HEK293 (cell line): ENCODE data around the gene MS4A10.

Experiments used
- TCF7L2 ChIP-seq: IDR thresholded peaks from 2 replicates; pipeline ENCODE4 v1.6.1; 2011; ENCODE audit warnings: low read depth, mild to moderate bottlenecking, inconsistent platforms, low read length, moderate library complexity, borderline replicate concordance
- YY1 ChIP-seq: fragments of 450-650 bp; formaldehyde crosslinking; IDR thresholded peaks from 2 replicates; pipeline ENCODE4 v1.5.1; 2018; ENCODE audit warnings: missing biosample characterization, missing genetic modification characterization
- ZBTB17 ChIP-seq: fragments of 450-650 bp; formaldehyde crosslinking; IDR thresholded peaks from 2 replicates; pipeline ENCODE4 v1.5.1; 2016; ENCODE audit warnings: missing biosample characterization, missing genetic modification characterization
- ZNF2 ChIP-seq: fragments of 450-650 bp; formaldehyde crosslinking; IDR thresholded peaks from 2 replicates; pipeline ENCODE4 v1.5.1; 2016; ENCODE audit warnings: missing biosample characterization, missing genetic modification characterization
- ZNF354C ChIP-seq: fragments of 450-650 bp; formaldehyde crosslinking; IDR thresholded peaks from 2 replicates; pipeline ENCODE4 v1.5.1; 2016; ENCODE audit warnings: missing biosample characterization, missing genetic modification characterization, low read depth, borderline replicate concordance
- ZNF416 ChIP-seq: fragments of 450-650 bp; formaldehyde crosslinking; IDR thresholded peaks from 2 replicates; pipeline ENCODE4 v1.5.1; 2016; ENCODE audit warnings: missing biosample characterization, missing genetic modification characterization
- ZNF830 ChIP-seq: fragments of 450-650 bp; IDR thresholded peaks from 2 replicates; pipeline ENCODE4 v1.5.0; 2018; ENCODE audit warnings: missing biosample characterization, missing genetic modification characterization, low read depth, mild to moderate bottlenecking, moderate library complexity
- TF ChIP-seq, protein P1 (sequence below): fragments of 450-650 bp; formaldehyde crosslinking; IDR thresholded peaks from 2 replicates; pipeline ENCODE4 v1.5.1; 2016; ENCODE audit warnings: missing biosample characterization, missing genetic modification characterization
- TF ChIP-seq, protein P2 (sequence below): fragments of 450-650 bp; formaldehyde crosslinking; IDR thresholded peaks from 2 replicates; pipeline ENCODE4 v1.5.1; 2016; ENCODE audit warnings: missing biosample characterization, missing genetic modification characterization, low read depth
- TF ChIP-seq, protein P3 (sequence below): fragments of 450-650 bp; formaldehyde crosslinking; IDR thresholded peaks from 2 replicates; pipeline ENCODE4 v1.5.1; 2016; ENCODE audit warnings: missing biosample characterization, missing genetic modification characterization
- TF ChIP-seq, protein P4 (sequence below): sonication (generic); formaldehyde crosslinking; IDR thresholded peaks from 2 replicates; pipeline ENCODE4 v1.8.1; 2022; ENCODE audit warnings: mild to moderate bottlenecking, moderate library complexity, missing genetic modification reagents
- TF ChIP-seq, protein P5 (sequence below): fragments of 450-650 bp; formaldehyde crosslinking; IDR thresholded peaks from 2 replicates; pipeline ENCODE4 v1.5.1; 2016; ENCODE audit warnings: missing biosample characterization, missing genetic modification characterization, borderline replicate concordance

DNA sequence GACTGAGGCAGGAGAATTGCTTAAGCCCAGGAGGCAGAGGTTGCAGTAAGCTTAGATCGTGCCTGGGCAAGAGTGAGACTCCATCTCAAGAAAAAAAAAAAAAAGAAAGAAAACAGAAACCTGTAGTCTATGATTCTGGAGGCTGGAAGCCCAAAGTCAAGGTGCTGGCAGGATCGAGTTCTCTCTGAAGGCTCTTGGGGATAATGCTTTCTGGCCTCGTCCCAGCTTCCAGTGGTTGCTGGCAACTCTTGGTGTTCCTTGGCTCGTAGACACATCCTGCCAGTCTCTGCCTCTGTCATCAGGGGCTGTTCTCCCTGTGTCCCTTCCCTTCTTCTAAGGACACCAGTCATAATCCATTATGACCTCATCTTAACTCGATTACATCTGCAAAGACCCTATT lies 40.0 kb downstream of the MS4A10 start:
- TF ChIP-seq, protein P1, sequence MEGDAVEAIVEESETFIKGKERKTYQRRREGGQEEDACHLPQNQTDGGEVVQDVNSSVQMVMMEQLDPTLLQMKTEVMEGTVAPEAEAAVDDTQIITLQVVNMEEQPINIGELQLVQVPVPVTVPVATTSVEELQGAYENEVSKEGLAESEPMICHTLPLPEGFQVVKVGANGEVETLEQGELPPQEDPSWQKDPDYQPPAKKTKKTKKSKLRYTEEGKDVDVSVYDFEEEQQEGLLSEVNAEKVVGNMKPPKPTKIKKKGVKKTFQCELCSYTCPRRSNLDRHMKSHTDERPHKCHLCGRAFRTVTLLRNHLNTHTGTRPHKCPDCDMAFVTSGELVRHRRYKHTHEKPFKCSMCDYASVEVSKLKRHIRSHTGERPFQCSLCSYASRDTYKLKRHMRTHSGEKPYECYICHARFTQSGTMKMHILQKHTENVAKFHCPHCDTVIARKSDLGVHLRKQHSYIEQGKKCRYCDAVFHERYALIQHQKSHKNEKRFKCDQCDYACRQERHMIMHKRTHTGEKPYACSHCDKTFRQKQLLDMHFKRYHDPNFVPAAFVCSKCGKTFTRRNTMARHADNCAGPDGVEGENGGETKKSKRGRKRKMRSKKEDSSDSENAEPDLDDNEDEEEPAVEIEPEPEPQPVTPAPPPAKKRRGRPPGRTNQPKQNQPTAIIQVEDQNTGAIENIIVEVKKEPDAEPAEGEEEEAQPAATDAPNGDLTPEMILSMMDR (tag by site-specific recombination) = no peak
- TF ChIP-seq TCF7L2 = no peak
- TF ChIP-seq, protein P2, sequence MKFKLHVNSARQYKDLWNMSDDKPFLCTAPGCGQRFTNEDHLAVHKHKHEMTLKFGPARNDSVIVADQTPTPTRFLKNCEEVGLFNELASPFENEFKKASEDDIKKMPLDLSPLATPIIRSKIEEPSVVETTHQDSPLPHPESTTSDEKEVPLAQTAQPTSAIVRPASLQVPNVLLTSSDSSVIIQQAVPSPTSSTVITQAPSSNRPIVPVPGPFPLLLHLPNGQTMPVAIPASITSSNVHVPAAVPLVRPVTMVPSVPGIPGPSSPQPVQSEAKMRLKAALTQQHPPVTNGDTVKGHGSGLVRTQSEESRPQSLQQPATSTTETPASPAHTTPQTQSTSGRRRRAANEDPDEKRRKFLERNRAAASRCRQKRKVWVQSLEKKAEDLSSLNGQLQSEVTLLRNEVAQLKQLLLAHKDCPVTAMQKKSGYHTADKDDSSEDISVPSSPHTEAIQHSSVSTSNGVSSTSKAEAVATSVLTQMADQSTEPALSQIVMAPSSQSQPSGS (tag by site-specific recombination) = no peak
- TF ChIP-seq ZNF354C = no peak
- TF ChIP-seq, protein P3, sequence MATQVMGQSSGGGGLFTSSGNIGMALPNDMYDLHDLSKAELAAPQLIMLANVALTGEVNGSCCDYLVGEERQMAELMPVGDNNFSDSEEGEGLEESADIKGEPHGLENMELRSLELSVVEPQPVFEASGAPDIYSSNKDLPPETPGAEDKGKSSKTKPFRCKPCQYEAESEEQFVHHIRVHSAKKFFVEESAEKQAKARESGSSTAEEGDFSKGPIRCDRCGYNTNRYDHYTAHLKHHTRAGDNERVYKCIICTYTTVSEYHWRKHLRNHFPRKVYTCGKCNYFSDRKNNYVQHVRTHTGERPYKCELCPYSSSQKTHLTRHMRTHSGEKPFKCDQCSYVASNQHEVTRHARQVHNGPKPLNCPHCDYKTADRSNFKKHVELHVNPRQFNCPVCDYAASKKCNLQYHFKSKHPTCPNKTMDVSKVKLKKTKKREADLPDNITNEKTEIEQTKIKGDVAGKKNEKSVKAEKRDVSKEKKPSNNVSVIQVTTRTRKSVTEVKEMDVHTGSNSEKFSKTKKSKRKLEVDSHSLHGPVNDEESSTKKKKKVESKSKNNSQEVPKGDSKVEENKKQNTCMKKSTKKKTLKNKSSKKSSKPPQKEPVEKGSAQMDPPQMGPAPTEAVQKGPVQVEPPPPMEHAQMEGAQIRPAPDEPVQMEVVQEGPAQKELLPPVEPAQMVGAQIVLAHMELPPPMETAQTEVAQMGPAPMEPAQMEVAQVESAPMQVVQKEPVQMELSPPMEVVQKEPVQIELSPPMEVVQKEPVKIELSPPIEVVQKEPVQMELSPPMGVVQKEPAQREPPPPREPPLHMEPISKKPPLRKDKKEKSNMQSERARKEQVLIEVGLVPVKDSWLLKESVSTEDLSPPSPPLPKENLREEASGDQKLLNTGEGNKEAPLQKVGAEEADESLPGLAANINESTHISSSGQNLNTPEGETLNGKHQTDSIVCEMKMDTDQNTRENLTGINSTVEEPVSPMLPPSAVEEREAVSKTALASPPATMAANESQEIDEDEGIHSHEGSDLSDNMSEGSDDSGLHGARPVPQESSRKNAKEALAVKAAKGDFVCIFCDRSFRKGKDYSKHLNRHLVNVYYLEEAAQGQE (tag by site-specific recombination) = no peak
- TF ChIP-seq ZNF830 (tag by site-specific recombination) = no peak
- no peak for TF ChIP-seq ZNF2 (tag by site-specific recombination)
- TF ChIP-seq, protein P4, sequence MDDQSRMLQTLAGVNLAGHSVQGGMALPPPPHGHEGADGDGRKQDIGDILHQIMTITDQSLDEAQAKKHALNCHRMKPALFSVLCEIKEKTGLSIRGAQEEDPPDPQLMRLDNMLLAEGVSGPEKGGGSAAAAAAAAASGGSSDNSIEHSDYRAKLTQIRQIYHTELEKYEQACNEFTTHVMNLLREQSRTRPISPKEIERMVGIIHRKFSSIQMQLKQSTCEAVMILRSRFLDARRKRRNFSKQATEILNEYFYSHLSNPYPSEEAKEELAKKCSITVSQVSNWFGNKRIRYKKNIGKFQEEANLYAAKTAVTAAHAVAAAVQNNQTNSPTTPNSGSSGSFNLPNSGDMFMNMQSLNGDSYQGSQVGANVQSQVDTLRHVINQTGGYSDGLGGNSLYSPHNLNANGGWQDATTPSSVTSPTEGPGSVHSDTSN (CRISPR knock-in tag) = no peak
- no peak for TF ChIP-seq YY1 (tag by site-specific recombination)
- no peak for TF ChIP-seq ZNF416 (tag by site-specific recombination)
- TF ChIP-seq, protein P5, sequence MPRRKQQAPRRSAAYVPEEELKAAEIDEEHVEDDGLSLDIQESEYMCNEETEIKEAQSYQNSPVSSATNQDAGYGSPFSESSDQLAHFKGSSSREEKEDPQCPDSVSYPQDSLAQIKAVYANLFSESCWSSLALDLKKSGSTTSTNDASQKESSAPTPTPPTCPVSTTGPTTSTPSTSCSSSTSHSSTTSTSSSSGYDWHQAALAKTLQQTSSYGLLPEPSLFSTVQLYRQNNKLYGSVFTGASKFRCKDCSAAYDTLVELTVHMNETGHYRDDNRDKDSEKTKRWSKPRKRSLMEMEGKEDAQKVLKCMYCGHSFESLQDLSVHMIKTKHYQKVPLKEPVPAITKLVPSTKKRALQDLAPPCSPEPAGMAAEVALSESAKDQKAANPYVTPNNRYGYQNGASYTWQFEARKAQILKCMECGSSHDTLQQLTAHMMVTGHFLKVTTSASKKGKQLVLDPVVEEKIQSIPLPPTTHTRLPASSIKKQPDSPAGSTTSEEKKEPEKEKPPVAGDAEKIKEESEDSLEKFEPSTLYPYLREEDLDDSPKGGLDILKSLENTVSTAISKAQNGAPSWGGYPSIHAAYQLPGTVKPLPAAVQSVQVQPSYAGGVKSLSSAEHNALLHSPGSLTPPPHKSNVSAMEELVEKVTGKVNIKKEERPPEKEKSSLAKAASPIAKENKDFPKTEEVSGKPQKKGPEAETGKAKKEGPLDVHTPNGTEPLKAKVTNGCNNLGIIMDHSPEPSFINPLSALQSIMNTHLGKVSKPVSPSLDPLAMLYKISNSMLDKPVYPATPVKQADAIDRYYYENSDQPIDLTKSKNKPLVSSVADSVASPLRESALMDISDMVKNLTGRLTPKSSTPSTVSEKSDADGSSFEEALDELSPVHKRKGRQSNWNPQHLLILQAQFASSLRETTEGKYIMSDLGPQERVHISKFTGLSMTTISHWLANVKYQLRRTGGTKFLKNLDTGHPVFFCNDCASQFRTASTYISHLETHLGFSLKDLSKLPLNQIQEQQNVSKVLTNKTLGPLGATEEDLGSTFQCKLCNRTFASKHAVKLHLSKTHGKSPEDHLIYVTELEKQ (tag by site-specific recombination) = no peak
- no peak for TF ChIP-seq ZBTB17 (tag by site-specific recombination)
